Left lung (tissue), 10 donors: ENCODE data around the gene ABI2. TPM values are rescaled to one million over a fixed set of nuclear protein-coding genes. Genes with fewer than 3 reads are reported as not detected.
"Not testable (repeated sequence)": the region's sequence is repeated elsewhere in the genome, so short reads cannot be mapped to it uniquely, and the experiment has no call there.

Experiments
- ATAC-seq: fragments of 200-7000 bp; cut with Tn5 transposase; one replicate; pipeline ENCODE4 v1.9.1; 2020; ENCODE audit warnings: moderate library complexity
- DNase-seq, 4 donors: peaks; one replicate each; pipeline ENCODE4 v3.0.0-alpha.2; 2013 to 2020
- H3K27ac ChIP-seq, 2 donors: fragments of 200-600 bp; sonication (generic) in 1 of 2; one replicate each; pipeline versions ENCODE4 v1.5.0 to v1.8.0; 2020 to 2021
- H3K27me3 ChIP-seq, 2 donors: fragments of 200-600 bp; sonication (generic) in 1 of 2; one replicate each; pipeline versions ENCODE4 v1.5.0 to v1.8.0; 2020 to 2021
- H3K36me3 ChIP-seq, 2 donors: fragments of 200-600 bp; sonication (generic) in 1 of 2; one replicate each; pipeline versions ENCODE4 v1.5.0 to v1.8.0; 2020 to 2021
- H3K4me1 ChIP-seq, 2 donors: fragments of 200-600 bp; one replicate each; pipeline ENCODE4 v1.8.0; 2021
- H3K4me3 ChIP-seq, 2 donors: fragments of 200-600 bp; sonication (generic) in 1 of 2; one replicate each; pipeline versions ENCODE4 v1.5.0 to v1.8.0; 2020 to 2021; ENCODE audit warnings: mild to moderate bottlenecking in 1 of 2
- H3K9me3 ChIP-seq, 2 donors: fragments of 200-600 bp; sonication (generic) in 1 of 2; one replicate each; pipeline versions ENCODE4 v1.5.0 to v1.8.0; 2020 to 2021
- CTCF ChIP-seq, 2 donors: fragments of 200-600 bp; sonication (generic) in 1 of 2; IDR thresholded peaks; one replicate each; pipeline versions ENCODE4 v1.5.0 to v1.8.0; 2021; ENCODE audit warnings: antibody characterized with exemption in 2 of 2
- intact Hi-C, 2 donors: fragments of 100-400 bp; cut with DNase I; formaldehyde crosslinking; loops; one replicate each; pipeline versions ENCODE4 v1.11.2 to v1.14.2; 2022
- polyA plus RNA-seq, 6 donors: library from polyadenylated mRNA; unstranded; fragments of 120-200 nt; gene quantifications; one replicate each; pipeline ENCODE4 v1.2.1, GENCODE V29; 2013; ENCODE audit not compliant: insufficient read length in 6 of 6
- total RNA-seq, 2 donors: library from RNA; stranded (reverse); fragmentation: NEBNext Ultra II Directional; extraction: Animal tissue kit (Norgen Biotek cat#: 25700); gene quantifications; one replicate each; pipeline ENCODE4 v1.2.1, GENCODE V29; 2021
- donor health status: DM: no; HTN: yes; CAD: no.
- donor health status: DM: no; HTN: no; CAD: no.

Gene ABI2
- total and polyA plus RNA-seq, 8 donors = 32.8 to 77.6 (median 72.7) TPM

GRCh38 chr2:203341741-203342310, 13.6 kb downstream of the ABI2 start:
- Histone ChIP-seq H3K4me1 (peaks cover 0 to 9% of the 10 kb centered on the region in 2 donors), H3K36me3 (peaks cover 0 to 11% of the 10 kb centered on the region in 2 donors), H3K27ac (no peak overlapping the region), H3K4me3 (no peak overlapping the region), H3K27me3 (no peaks in the 10 kb centered on the region), H3K9me3 (no peaks in the 10 kb centered on the region)
- ATAC-seq (no peak), DNase-seq (no peak)
- no peak for TF ChIP-seq CTCF (IDR thresholded peaks at IDR 0.05)
- intact Hi-C loops = no loop called here

GRCh38 chr2:203342374-203342773, 14.2 kb downstream of the ABI2 start:
- intact Hi-C loops, ATAC-seq, H3K4me1 ChIP-seq, H3K27ac ChIP-seq, H3K27me3 ChIP-seq, DNase-seq, H3K9me3 ChIP-seq, H3K4me3 ChIP-seq: not testable (repeated sequence)
- peaks cover 0 to 11% of the 10 kb centered on the region in 2 donors for H3K36me3 ChIP-seq

GRCh38 chr2:203344667-203345066, 16.5 kb downstream of the ABI2 start:
- no peaks in the 10 kb centered on the region for H3K9me3 ChIP-seq
- no peak for TF ChIP-seq CTCF (IDR thresholded peaks at IDR 0.05)
- H3K36me3 ChIP-seq = peaks cover 0 to 11% of the 10 kb centered on the region in 2 donors
- peaks cover 0 to 9% of the 10 kb centered on the region in 2 donors for H3K4me1 ChIP-seq
- no peak for DNase-seq
- H3K4me3 ChIP-seq = no peak overlapping the region
- H3K27ac ChIP-seq = no peak overlapping the region
- intact Hi-C loops = no loop called here
- H3K27me3 ChIP-seq = no peaks in the 10 kb centered on the region
- no peak for ATAC-seq

- intact Hi-C loops = no loop called here
- H3K4me3 ChIP-seq = no peak overlapping the region
- H3K9me3 ChIP-seq = no peaks in the 10 kb centered on the region
- H3K27me3 ChIP-seq = no peaks in the 10 kb centered on the region
- DNase-seq (no peak), ATAC-seq (no peak)
- H3K4me1 ChIP-seq = no peaks in the 10 kb centered on the region
- peaks cover 0 to 11% of the 10 kb centered on the region in 2 donors for H3K36me3 ChIP-seq
- H3K27ac ChIP-seq = no peak overlapping the region
- TF ChIP-seq CTCF (IDR thresholded peaks at IDR 0.05) = no peak
Measured at GRCh38 chr2:203346612-203347011, 18.4 kb downstream of the ABI2 start.

- H3K4me1 ChIP-seq = no peaks in the 10 kb centered on the region
- no peaks in the 10 kb centered on the region for H3K9me3 ChIP-seq
- peaks cover 0 to 11% of the 10 kb centered on the region in 2 donors for H3K36me3 ChIP-seq
- intact Hi-C loops = no loop called here
- ATAC-seq (no peak), DNase-seq (no peak)
- H3K27ac ChIP-seq = no peak overlapping the region
- no peak for TF ChIP-seq CTCF (IDR thresholded peaks at IDR 0.05)
- H3K27me3 ChIP-seq = no peaks in the 10 kb centered on the region
- H3K4me3 ChIP-seq = no peak overlapping the region
Measured at GRCh38 chr2:203347375-203347774, 19.2 kb downstream of the ABI2 start.
